NCI-H774 (cell line): ENCODE data around the gene GNA12.

Experiments
- DNase-seq: peaks from one replicate; lab custom pipeline; 2025; lab: John Stamatoyannopoulos, UW

Gene GNA12

DNA sequence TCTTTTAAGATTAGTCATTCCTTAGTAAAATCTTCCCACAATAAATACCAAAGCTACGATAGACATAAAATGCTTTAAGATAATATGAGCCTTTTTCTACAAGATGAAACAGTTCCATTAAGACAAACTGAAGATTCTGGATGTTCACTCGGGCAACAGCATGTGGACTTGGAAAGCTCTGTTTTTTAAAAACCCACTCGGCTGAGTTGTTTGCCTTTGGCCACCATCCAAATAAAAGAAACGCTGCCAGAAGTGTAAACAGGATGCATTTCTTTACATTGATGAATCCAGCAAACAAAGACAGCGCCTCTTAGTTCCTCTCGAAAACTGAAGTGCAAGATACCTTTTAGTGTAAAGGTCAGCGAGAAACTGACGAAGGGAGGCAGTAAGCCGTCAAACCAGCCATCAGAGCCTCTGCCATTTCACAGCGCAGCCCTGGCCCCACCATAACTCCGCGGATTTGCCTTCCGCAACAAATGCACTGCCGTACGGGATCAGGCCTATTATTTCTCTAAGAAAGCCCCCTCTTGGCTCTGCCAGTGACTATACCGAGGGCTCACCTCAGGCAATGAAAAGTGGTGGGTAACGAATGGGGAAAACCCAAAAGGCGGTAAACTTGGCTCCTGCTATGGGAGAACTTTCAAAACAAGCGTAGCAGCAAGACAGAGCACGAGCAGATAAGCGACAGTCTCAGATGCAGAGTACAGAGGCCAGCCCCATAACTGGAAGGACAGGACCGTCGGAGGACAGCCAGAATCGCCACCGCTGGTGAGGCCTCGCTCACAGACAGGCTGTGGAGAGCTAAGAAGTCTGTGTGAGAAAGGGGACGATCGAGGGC lies 41.4 kb downstream of the GNA12 start:
- DNase-seq = no peak

DNA sequence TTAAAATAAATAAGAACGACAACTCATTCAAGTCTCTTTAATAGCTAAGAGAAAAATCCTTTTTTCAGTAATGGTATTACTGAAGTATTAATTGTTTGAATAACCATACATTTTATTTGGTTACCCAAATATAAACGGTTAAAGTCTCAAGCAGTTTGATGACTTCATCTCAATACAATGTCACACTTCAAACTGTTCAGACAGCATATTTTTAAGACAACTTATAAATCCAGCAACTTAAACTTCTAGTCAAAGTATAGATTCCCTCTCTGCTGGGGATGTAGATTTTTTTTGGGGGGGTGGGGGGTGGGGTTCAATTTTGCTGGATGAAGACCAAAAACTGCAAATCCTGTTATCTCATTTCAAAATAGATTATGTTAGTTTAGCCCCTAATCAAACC lies 42.0 kb downstream of the GNA12 start:
- no peak for DNase-seq

DNA sequence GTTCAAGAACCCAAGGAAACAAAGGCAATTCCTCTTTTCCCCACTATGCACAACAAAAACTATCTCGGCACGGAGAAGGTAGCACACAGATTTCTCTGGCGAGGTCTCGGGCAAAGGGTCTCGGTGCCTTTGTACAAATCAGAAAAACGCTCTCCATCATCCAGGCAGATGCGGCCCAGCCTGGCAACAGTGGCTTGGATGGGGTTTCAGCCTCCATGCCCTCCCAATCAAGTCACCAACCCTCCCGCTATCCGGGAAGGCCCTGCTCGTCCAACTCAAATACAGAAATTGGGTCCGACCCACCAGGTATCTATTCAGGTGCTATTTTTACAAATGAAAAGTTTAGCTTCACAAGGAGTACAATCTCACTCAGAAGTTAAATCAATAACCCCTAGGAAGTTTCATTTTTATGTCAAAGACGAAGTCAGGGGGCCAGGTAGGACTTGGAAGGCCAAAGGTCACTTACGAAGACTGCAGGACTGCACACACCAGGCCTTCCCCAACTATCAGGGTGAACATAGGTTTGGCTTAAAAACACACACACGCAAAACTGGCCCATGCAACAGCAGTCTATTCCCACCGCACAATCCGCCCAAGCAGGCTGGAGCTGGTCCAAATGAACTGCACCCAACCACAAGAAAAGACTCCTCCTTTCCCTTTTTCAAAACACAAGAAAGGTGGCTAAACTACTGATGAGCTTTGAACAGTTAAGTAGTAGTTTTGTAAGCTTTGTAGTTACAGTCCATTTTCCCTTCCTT lies 43.0 kb downstream of the GNA12 start:
- DNase-seq = no peak

DNA sequence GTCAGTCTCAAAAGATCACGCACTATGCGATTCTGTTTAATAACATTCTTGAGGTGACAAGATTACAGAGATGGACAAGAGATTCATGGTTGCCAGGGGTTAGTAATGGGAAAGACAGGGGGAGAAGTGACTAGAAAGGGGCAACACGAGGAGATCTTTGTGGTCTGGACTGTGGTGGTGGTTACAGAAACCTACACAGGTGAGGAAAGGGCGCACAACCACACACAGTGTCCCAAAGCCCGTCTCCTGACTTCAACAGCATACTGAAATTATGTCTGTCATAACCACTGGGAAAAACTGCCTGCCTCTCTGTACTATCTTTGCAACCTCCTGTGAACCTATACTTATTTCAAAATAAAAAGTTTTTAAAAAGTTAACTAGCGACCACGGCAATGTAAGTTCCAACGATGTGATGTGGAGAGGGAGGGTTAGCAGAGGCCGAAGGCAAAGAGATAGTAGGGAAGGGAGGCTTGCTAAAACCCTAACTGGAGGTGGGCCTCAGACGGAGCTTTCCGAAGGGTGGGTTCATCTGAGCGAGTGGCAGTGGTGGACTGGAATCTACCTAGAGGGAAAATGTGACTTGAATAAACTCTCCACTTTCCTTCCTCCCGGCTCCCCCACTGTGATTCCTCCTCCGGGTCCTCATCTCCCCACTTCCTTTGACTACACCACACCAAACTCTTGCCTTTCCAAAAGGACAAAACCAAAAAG lies 43.7 kb downstream of the GNA12 start:
- DNase-seq = no peak

DNA sequence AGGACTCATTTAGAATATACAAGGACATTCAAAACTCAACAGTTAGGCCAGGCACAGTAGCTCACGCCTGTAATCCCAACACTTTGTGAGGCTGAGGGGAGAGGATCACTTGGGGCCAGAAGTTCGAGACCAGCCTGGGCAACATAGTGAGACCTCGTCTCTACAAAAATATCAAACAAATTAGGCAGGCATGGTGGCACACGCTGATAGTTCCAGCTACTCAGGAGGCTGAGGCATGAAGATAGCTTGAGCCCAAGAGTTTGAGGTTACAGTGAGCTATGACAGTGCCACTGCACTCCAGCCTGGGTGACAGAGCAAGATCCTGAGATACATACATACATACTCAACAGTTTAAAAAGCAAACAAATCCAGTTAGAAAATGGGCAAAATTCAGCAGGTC lies 44.9 kb downstream of the GNA12 start:
- DNase-seq = no peak

DNA sequence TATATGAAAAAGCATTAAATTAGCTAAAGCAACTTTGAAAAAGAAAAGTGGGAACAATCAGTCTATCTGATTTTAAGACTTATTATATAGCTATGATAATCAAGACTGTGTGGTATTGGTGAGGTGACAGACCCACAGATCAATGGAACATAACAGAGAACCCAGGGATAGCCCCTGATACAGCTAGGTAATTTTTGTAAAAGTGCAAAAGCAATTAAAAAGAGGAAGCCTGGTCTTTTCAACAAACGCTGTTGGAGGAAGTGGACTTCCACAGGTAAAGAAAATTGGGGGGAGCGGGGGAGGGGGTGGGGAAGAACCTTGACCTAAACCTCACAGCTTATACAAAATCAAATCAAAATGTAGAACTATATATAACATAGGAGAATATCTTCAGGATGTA lies 45.4 kb downstream of the GNA12 start:
- DNase-seq = no peak

DNA sequence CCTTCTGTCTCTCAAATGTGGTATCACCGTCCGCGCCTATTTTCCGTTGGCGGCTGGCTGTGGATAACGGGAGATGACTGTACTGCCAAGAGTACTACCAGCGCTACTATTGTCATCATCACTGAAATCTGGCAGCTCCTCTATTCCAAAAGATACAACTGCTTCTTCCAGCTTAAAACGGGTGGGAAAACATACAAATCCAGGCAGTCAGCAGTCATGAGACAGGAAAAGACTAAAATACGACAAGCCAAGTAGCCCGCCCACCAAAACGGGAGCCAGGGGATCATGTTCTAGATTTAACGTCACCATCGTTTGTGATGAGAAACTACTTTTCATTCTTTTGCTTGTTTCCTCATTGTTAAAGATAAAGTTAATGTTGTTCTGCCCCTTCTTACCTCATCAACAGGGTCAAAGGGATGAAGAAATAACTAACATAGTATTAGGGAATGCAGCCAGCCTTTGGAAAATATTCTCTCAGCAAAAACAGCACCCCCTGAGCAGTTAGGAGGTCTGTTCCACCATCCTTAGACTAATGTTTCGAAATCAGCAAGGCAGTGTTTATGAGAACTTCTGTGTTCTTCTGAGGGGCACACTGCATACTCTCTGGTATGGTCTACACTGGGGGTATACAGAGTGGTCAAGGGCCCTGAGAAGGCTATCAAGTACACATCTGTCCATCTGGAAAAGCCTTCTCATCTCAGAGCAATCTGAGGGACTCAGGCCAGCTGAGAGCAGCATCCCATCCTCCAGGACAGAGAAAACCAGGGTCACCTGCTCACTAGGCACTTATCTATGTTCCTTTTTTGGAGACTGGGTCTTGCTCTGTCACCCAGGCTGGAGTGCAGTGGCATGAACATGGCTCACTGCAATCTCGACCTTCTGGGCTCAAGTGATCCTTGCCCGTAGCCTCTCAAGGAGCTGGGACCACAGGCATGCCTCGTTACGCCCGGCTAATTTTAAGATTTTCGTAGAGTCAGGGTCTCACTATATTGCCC lies 47.5 kb downstream of the GNA12 start:
- DNase-seq = no peak

DNA sequence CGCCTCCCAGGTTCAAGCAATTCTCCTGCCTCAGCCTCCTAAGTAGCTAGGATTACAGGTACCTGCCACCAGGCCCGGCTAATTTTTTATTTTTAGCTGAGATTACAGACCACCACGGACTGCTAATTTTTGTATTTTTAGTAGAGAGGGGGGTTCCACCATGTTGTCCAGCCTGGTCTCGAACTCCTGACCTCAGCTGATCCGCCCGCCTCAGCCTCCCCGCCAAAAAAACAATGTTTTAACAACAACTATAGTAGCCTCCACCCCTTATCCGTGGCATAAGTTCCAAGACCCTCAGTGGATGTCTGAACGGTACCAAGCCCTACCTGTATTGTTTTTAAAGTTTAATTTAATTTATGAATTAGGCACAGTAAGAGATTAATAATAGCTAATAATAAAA lies 48.2 kb downstream of the GNA12 start:
- DNase-seq = no peak

DNA sequence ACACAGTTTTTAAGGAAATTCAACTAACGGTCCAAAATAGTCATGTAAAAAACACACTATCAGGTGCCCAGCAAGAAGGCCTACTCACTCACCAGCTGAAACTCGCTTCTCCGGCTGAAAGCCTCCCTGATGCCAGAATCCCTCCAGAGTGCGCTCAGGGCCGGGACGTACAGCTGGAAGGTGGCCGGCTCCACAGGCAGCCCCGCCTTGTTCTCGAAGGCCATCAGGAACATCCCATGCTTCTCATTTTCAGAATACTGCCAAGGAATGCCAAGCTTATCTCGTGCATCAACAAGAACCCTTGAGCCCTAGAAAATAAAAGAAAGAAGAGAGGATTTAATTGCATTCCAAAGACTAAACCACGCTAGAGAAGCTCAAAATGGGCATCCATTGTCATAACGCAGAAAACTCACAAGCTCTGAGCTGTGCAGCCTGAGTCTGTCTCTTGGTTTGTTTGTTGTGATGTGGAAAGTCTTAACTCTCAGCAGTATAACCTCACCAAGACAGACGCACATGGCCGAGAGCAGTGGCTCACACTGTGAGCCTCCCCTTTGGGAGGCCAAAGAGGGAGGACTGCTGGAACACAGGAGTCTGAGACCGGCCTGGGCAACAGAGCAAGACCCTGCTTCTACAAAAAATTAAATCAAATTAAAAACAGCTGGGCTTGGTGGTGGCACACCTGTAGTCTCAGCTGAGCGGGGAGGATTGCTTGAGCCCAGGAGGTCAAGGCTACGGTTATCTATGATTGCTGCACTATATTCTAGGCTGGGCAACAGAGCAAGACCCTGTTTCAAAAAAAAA lies 49.1 kb downstream of the GNA12 start:
- DNase-seq = no peak

DNA sequence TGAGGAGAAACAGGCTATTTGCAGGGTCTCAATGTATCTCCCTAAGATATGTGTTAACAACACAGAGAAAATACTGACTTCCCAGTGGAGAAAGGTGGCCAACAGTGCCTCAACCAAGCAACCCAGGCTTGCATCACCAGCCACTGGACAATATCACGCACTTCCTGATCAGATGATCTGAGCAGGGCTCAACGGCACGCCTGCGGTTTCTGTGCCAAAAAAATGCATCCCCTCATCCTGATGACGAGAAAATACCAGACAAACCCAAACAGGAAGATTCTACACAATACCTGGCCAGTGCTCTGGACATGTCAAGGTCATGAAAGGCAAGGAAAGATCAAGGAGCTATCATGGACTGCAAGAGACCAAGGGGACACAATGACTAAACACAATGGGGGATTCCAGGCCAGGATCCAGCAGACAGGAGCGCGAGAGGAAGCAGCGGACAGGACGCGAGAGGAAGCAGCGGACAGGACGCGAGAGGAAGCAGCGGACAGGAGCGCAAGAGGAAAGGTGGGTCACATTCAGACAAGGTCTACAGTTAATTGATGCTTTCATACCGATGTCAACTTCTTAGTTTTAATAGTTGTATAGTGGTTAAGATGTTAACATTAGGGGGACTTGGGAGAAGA lies 51.1 kb downstream of the GNA12 start:
- DNase-seq = no peak

DNA sequence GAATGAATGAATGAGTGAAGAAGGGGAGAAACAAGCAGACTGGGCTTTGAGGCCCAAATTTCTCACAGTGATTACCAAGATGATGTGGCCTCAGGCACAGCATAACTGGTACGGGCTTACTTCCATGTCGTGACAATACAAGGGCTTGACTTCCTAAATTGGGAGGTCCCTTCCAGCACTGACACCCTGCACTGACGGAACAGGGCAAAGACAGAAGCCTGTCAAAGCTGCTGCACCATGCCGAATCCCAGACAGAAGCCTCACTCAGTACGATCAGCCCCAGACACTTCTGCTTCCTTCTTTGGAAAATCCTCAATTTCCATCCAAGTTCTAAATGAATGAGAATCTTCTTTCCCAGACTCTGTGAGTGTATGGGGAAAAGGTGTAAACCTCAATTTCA lies 51.9 kb downstream of the GNA12 start:
- no peak for DNase-seq

DNA sequence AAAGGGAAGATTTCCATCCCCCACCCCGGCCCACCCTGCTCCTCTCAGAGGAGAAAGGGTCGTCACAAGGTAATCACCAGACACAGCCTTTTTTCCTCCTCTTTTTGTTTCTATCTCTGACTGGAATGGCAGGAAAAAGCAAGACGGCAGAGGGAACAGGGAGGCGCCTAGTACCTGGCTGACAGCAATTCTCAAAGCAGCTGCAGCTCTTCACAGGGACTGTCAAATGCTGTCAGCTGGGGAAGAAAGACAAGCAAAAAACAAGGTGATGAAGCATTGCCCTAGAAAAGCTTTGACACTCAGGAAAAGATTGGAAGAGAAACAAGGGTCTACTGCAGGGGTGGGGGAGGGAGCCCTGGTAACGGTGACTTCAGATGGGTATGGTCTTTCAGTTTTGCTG lies 52.7 kb downstream of the GNA12 start:
- no peak for DNase-seq

DNA sequence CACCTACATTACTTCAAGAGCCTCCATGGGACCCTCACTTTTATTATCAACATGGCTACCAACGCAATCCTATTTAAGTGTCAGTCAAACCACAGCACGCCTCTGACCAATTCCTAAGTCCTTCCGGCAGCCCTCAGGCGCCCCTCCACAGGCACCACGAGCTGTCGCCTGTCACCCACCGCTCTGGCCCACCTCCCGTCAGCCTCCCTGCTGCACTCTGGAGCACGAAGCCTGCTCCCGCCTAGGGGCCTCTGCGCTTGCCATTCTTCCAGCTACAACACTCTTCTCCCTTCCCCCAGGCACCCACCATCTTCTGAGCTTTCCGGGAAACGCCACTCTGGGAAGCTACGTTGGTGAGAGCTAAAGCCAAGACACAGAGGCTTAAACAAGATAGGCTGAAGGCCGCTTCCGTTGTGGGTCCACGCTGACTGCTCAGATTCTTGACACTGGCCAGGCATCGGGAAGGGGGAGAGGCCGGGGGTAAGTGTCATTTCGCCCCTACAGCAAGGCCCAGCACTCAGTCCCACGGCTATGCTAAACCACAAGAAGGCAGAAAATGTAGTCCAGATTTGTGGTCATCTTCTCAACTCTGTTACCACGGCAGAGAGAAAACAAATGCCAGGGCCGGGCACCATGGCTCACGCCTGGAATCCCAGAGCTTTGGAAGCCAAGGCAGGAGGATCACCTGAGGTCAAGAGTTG lies 56.7 kb downstream of the GNA12 start:
- no peak for DNase-seq

DNA sequence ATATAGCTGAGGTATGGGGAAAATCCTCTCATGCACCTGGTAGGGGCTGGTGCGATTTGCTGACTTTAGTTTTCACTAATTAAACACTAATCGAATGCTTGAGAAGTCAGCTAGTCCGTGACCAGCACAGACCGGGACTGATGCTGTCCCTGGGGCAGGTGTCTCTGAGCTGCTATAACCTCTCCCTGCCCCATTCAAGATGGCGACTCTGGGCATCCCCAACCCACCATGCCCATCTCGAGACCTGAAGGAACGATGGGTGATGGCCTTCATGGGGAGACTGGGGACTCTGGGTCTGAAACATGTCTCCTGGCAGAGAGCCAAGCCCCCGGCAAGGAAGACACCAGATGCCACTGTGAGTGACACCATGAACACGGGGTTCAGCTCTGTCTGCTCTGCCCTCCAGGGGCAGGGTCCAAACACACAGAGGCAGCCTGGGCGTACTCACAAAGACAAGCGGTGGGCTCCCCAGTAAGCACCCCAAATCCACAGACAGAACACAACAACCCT lies 57.4 kb downstream of the GNA12 start:
- DNase-seq = no peak

DNA sequence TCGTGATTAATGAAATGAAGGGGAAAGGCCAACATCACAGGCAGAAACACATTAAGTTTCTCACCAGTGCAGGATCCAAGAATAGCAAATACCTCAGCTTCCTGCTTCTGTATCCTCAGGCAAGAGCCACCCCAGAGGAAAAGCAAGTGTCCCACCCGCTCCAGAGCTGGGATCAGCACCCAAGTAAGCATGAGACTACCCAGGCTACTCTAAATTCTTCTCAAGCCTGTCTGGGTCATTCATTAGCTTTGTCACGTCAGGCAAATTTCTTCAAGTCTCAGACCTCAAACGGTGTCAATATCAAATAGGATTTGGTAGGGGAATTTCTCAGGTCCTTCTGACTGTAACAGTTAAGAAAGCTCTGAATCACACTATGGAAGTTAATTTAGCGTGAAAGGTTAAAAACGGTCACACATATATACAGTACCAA lies 59.0 kb downstream of the GNA12 start:
- DNase-seq = no peak

DNA sequence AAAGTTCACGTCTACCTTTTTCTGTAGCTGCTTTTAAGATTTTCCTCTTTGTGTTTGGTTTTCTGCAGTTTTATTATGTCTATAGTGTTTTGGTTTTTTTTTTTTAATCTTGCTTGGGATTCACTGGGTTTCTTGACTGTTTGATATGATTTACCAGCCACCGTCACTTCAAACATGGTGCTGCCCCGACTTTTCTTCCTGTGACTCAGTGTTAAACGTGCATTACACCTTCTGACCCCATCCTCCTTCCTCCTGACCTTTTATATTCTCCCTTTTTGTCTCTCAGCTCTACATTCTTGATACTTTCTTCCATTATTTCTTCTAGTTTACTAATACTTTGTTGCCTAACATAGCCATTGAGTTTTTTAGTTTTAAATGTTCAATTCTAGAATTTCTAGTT lies 61.5 kb downstream of the GNA12 start:
- no peak for DNase-seq

DNA sequence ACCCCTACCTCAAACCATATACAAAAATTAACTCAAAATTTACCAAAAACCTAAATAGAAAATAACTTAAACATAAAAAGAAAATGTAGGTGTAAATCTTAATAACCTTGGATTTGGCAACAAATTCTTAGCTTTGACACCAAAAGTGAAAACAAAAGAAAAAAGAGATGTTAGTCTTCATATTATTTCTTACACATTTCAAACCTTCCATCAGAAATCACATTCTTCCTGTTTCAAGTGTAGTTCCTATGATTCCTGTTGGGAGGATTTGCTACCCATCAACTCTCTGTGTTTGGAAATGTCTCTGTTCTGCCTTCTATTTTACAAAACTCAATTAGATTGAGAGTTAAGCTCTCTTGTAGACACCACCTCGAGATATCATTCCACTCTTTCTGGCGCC lies 62.0 kb downstream of the GNA12 start:
- no peak for DNase-seq

DNA sequence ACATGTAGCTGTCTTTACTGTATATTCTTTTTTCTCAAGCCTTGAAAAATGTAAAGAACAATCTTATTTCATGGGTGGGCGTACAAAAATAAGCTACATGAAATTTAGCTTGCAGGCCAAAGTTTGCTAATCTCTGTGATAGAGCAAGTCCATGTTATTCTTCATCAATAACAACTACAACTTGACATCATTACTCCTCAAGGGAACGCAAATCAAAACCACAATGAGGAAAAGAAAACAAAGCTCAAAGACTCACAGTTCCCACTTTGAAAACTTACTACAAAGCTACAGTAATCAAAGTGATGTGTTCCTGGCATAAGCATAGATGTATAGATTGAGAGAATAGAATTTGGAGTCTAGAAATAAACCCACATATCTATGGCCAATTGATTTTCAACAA lies 62.5 kb downstream of the GNA12 start:
- DNase-seq = no peak

DNA sequence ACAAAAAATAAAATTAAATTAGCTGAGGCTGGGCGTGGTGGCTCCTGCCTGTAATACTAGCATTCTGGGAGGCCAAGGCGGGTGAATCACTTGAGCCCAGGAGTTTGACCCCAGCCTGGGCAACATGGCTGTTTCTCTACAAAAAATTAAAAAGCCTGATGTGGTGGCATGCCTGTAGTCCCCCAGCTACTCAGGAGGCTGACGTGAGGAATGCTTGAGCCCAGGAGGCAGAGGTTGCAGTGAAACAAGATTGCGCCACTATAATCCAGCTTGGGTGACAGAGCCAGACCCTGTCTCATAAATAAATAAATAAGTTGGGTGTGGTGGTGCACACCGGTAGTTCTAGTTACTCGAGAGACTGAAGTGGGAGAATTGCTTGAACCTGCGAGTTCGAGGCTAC lies 65.1 kb downstream of the GNA12 start:
- DNase-seq = no peak
